Skeletal muscle satellite cell (primary cell): ENCODE results near the gene SMAD5.

Experiments used
- H3K27me3 ChIP-seq: 2 replicates; pipeline ENCODE4 v1.7.0; 2013; ENCODE audit warnings: low read length; ENCODE audit not compliant: control insufficient read depth, insufficient read depth
- H3K36me3 ChIP-seq: 2 replicates; pipeline ENCODE4 v1.7.0; 2013; ENCODE audit warnings: mild to moderate bottlenecking, control low read depth, low read length; ENCODE audit not compliant: insufficient read depth
- H3K4me1 ChIP-seq: 2 replicates; pipeline ENCODE4 v1.7.0; 2013; ENCODE audit warnings: low read length; ENCODE audit not compliant: control insufficient read depth, insufficient read depth
- H3K4me2 ChIP-seq: 2 replicates; pipeline ENCODE4 v1.7.0; 2013; ENCODE audit warnings: mild to moderate bottlenecking, low read length
- H3K4me3 ChIP-seq: 2 replicates; pipeline ENCODE4 v1.7.0; 2013; ENCODE audit warnings: low read length
- H3K9ac ChIP-seq: 2 replicates; pipeline ENCODE4 v1.7.0; 2013; ENCODE audit warnings: mild to moderate bottlenecking, low read depth, low read length, moderate library complexity
- H3K9me3 ChIP-seq: replicated peaks from 2 replicates; pipeline ENCODE4 v1.7.0; 2013; ENCODE audit warnings: mild to moderate bottlenecking, control low read depth, low read length

The SMAD5 gene

GRCh38 chr5:136123236-136123768 is 9.3 kb upstream of the SMAD5 start:
- H3K9ac ChIP-seq, result no peak overlapping the region
- H3K9me3 ChIP-seq, result no peaks in the 10 kb centered on the region
- H3K4me2 ChIP-seq, result no peak overlapping the region
- H3K4me3 ChIP-seq, result no peak overlapping the region
- no peaks in the 10 kb centered on the region for H3K36me3 ChIP-seq
- H3K4me1 ChIP-seq, result peaks cover 3% of the 10 kb centered on the region
- H3K27me3 ChIP-seq, result peaks cover 26% of the 10 kb centered on the region

GRCh38 chr5:136127560-136127959 is 5.1 kb upstream of the SMAD5 start:
- H3K9ac ChIP-seq, result no peak overlapping the region
- H3K36me3 ChIP-seq, result no peaks in the 10 kb centered on the region
- H3K27me3 ChIP-seq, result peaks cover 14% of the 10 kb centered on the region
- H3K4me2 ChIP-seq, result no peak overlapping the region
- H3K4me1 ChIP-seq, result peaks cover 9% of the 10 kb centered on the region
- H3K4me3 ChIP-seq, result no peak overlapping the region
- H3K9me3 ChIP-seq, result no peaks in the 10 kb centered on the region

GRCh38 chr5:136128481-136128880 is 4.2 kb upstream of the SMAD5 start:
- peaks cover 14% of the 10 kb centered on the region for H3K27me3 ChIP-seq
- H3K9me3 ChIP-seq, result no peaks in the 10 kb centered on the region

GRCh38 chr5:136129445-136129844 is 3.2 kb upstream of the SMAD5 start:
- Histone ChIP-seq H3K36me3 (no peaks in the 10 kb centered on the region), H3K27me3 (peaks cover 14% of the 10 kb centered on the region), H3K4me2 (no peak overlapping the region), H3K9me3 (no peaks in the 10 kb centered on the region), H3K4me3 (no peak overlapping the region), H3K9ac (no peak overlapping the region), H3K4me1 (peaks cover 11% of the 10 kb centered on the region)

More at GRCh38 chr5:136128481-136128880, 4.2 kb upstream of the SMAD5 start:
- no peak overlapping the region for H3K4me2 ChIP-seq
- H3K4me3 ChIP-seq, result no peak overlapping the region
- H3K36me3 ChIP-seq, result no peaks in the 10 kb centered on the region
- peaks cover 6% of the 10 kb centered on the region for H3K4me1 ChIP-seq
- H3K9ac ChIP-seq, result no peak overlapping the region

- Histone ChIP-seq H3K9ac (no peak overlapping the region), H3K9me3 (no peaks in the 10 kb centered on the region), H3K4me1 (peaks cover 18% of the 10 kb centered on the region), H3K4me2 (no peak overlapping the region), H3K27me3 (peaks cover 10% of the 10 kb centered on the region), H3K36me3 (no peaks in the 10 kb centered on the region), H3K4me3 (no peak overlapping the region)
These were observed 2.1 kb upstream of the SMAD5 start for GRCh38 chr5:136130581-136130980.

GRCh38 chr5:136132087-136132486 is 558 bp upstream of the SMAD5 start:
- Histone ChIP-seq H3K9me3 (no peaks in the 10 kb centered on the region), H3K9ac (peak overlapping the region; percentile 95), H3K4me3 (peak overlapping the region; percentile 78), H3K4me1 (peaks cover 21% of the 10 kb centered on the region), H3K36me3 (no peaks in the 10 kb centered on the region), H3K4me2 (peak overlapping the region; percentile 86), H3K27me3 (peaks cover 4% of the 10 kb centered on the region)

GRCh38 chr5:136133222-136133921 is 727 bp downstream of the SMAD5 start:
- H3K27me3 ChIP-seq, result no peaks in the 10 kb centered on the region
- peak overlapping the region; percentile 95 for H3K9ac ChIP-seq
- peak overlapping the region; percentile 86 for H3K4me2 ChIP-seq
- peak overlapping the region; percentile 78 for H3K4me3 ChIP-seq
- H3K4me1 ChIP-seq, result peaks cover 21% of the 10 kb centered on the region
- H3K9me3 ChIP-seq, result no peaks in the 10 kb centered on the region
- no peaks in the 10 kb centered on the region for H3K36me3 ChIP-seq

- H3K36me3 ChIP-seq, result no peaks in the 10 kb centered on the region
- H3K4me3 ChIP-seq, result peak overlapping the region; percentile 78
- H3K9ac ChIP-seq, result peak overlapping the region; percentile 95
- peaks cover 21% of the 10 kb centered on the region for H3K4me1 ChIP-seq
- H3K9me3 ChIP-seq, result no peaks in the 10 kb centered on the region
- H3K4me2 ChIP-seq, result peak overlapping the region; percentile 86
- H3K27me3 ChIP-seq, result no peaks in the 10 kb centered on the region
These were observed 1.3 kb downstream of the SMAD5 start for GRCh38 chr5:136133922-136134379.

GRCh38 chr5:136134653-136135052 is 2.0 kb downstream of the SMAD5 start:
- Histone ChIP-seq H3K9ac (peak overlapping the region; percentile 95), H3K4me3 (peak overlapping the region; percentile 78), H3K4me1 (peaks cover 21% of the 10 kb centered on the region)

GRCh38 chr5:136135536-136135935 is 2.9 kb downstream of the SMAD5 start:
- peak overlapping the region; percentile 95 for H3K9ac ChIP-seq
- peak overlapping the region; percentile 86 for H3K4me2 ChIP-seq
- H3K4me1 ChIP-seq, result peaks cover 21% of the 10 kb centered on the region
- no peaks in the 10 kb centered on the region for H3K27me3 ChIP-seq
- H3K4me3 ChIP-seq, result no peak overlapping the region
- H3K9me3 ChIP-seq, result no peaks in the 10 kb centered on the region
- no peaks in the 10 kb centered on the region for H3K36me3 ChIP-seq

More at GRCh38 chr5:136134653-136135052, 2.0 kb downstream of the SMAD5 start:
- H3K27me3 ChIP-seq, result no peaks in the 10 kb centered on the region
- H3K4me2 ChIP-seq, result peak overlapping the region; percentile 86
- no peaks in the 10 kb centered on the region for H3K9me3 ChIP-seq
- no peaks in the 10 kb centered on the region for H3K36me3 ChIP-seq

GRCh38 chr5:136137497-136138220 is 5.0 kb downstream of the SMAD5 start:
- Histone ChIP-seq H3K36me3 (no peaks in the 10 kb centered on the region), H3K4me3 (no peak overlapping the region), H3K9me3 (no peaks in the 10 kb centered on the region), H3K4me2 (no peak overlapping the region), H3K4me1 (peaks cover 15% of the 10 kb centered on the region), H3K27me3 (no peaks in the 10 kb centered on the region), H3K9ac (no peak overlapping the region)
